GM12878 (cell line): Measurements from ENCODE around the gene RAD51B. TPM values are rescaled to one million over a fixed set of nuclear protein-coding genes. Genes with fewer than 3 reads are reported as not detected.

Experiments used
- ATAC-seq: fragments of 200-7000 bp; cut with Tn5 transposase; 3 replicates; pipeline ENCODE4 v1.9.1; 2020; ENCODE audit warnings: mild to moderate bottlenecking, moderate library complexity
- BruUV-seq: library from RNA; stranded (reverse); fragments of 400-500 nt; replicated peaks from 2 replicates; lab custom pipeline; 2021; lab: Mats Ljungman, UMichigan
- CTCF ChIA-PET: fragments of 300-600 bp; sonication (Branson Sonifier 250); formaldehyde crosslinking; extraction: SDS; loops from one replicate; lab custom pipeline; 2021; ENCODE audit warnings: inconsistent platforms; lab: Yijun Ruan, JAX
- POLR2A ChIA-PET: fragments of 350-600 bp; formaldehyde crosslinking; extraction: SDS; loops from one replicate; lab custom pipeline; 2021; ENCODE audit warnings: inconsistent platforms; lab: Charles Lee
- RAD21 ChIA-PET: fragments of 300-600 bp; sonication (Branson Sonifier 250); formaldehyde crosslinking; loops from one replicate; lab custom pipeline; 2023; ENCODE audit warnings: antibody characterized with exemption; ENCODE audit not compliant: unreplicated experiment; lab: Charles Lee
- SMC1A ChIA-PET: fragments of 300-600 bp; sonication (Branson Sonifier 250); formaldehyde crosslinking; loops from one replicate; lab custom pipeline; 2023; ENCODE audit not compliant: unreplicated experiment, uncharacterized antibody; lab: Charles Lee
- DNase-seq: peaks from one replicate; pipeline ENCODE4 v3.0.0-alpha.2; 2011; ENCODE audit warnings: low read depth, low spot score
- FAIRE-seq: peaks from 3 replicates; lab custom pipeline; 2011; peaks lifted over from hg19 to GRCh38; lab: Jason Lieb, UNC
- H2AFZ ChIP-seq: 2 replicates; pipeline ENCODE4 v1.6.0; 2011; ENCODE audit warnings: low read depth, low read length, control low read depth; ENCODE audit not compliant: control insufficient read depth
- H3K27ac ChIP-seq: 2 replicates; pipeline ENCODE4 v1.5.1; 2011; ENCODE audit warnings: control low read depth; ENCODE audit not compliant: control insufficient read depth, insufficient read depth
- H3K27me3 ChIP-seq, 2 experiments: replicated peaks in 1 of 2; 2 replicates each; pipeline versions ENCODE4 v1.6.0 to v1.6.1; 2011; ENCODE audit warnings: low read length in 1 of 2; ENCODE audit not compliant: control insufficient read depth in 2 of 2, insufficient read depth in 2 of 2
- H3K36me3 ChIP-seq, 2 experiments: 2 replicates each; pipeline ENCODE4 v1.5.1; 2011; ENCODE audit warnings: low read length in 1 of 2; ENCODE audit not compliant: control insufficient read depth in 2 of 2, insufficient read depth in 2 of 2
- H3K4me1 ChIP-seq: 2 replicates; pipeline ENCODE4 v1.6.1; 2011; ENCODE audit warnings: mild to moderate bottlenecking, low read length, moderate library complexity, mixed read lengths; ENCODE audit not compliant: control insufficient read depth, insufficient read depth
- H3K4me2 ChIP-seq: 2 replicates; pipeline ENCODE4 v1.6.0; 2011; ENCODE audit warnings: control low read depth; ENCODE audit not compliant: control insufficient read depth, insufficient read depth
- H3K4me3 ChIP-seq: fragments of 200-600 bp; sonication (generic); 2 replicates; pipeline ENCODE4 v1.5.1; 2016
- H3K79me2 ChIP-seq: 2 replicates; pipeline ENCODE4 v1.6.0; 2011; ENCODE audit warnings: low read length; ENCODE audit not compliant: control insufficient read depth, insufficient read depth
- H3K9ac ChIP-seq: 2 replicates; pipeline ENCODE4 v1.8.0; 2011; ENCODE audit warnings: low read length, control low read depth, mixed read lengths; ENCODE audit not compliant: control insufficient read depth, insufficient read depth
- H3K9me3 ChIP-seq: replicated peaks from 3 replicates; pipeline ENCODE4 v1.5.1; 2011; ENCODE audit warnings: mild to moderate bottlenecking, low read length; ENCODE audit not compliant: control insufficient read depth, insufficient read depth
- H4K20me1 ChIP-seq: 2 replicates; pipeline ENCODE4 v1.6.0; 2011; ENCODE audit not compliant: control insufficient read depth, insufficient read depth
- ASH2L ChIP-seq: fragments of 300-600, 200-600 bp; sonication (generic); IDR thresholded peaks from 2 replicates; pipeline ENCODE4 v1.6.1; 2017; ENCODE audit warnings: low read depth, mild to moderate bottlenecking, borderline replicate concordance
- CBX3 ChIP-seq: fragments of 200-600 bp; sonication (generic); IDR thresholded peaks from 2 replicates; pipeline ENCODE4 v1.6.1; 2016; ENCODE audit warnings: low read depth, borderline replicate concordance
- DPF2 ChIP-seq: fragments of 450-650 bp; IDR thresholded peaks from 2 replicates; pipeline ENCODE4 v1.6.1; 2017; ENCODE audit warnings: mild to moderate bottlenecking
- ETV6 ChIP-seq, 2 experiments: fragments of 450-650 bp in 1 of 2; IDR thresholded peaks in 1 of 2; conservative IDR thresholded peaks in 1 of 2; 2 replicates each; pipeline ENCODE4 v1.6.1; 2014; ENCODE audit warnings: antibody characterized with exemption in 1 of 2, borderline replicate concordance in 1 of 2, low read depth in 1 of 2, mild to moderate bottlenecking in 1 of 2, moderate library complexity in 1 of 2
- EZH2 ChIP-seq: IDR thresholded peaks from 2 replicates; pipeline ENCODE4 v1.6.1; 2012; ENCODE audit warnings: low read depth, mild to moderate bottlenecking, control low read depth, inconsistent platforms, low read length, borderline replicate concordance; ENCODE audit not compliant: control insufficient read depth
- NFIC ChIP-seq: IDR thresholded peaks from 2 replicates; pipeline ENCODE4 v1.6.1; 2012; ENCODE audit warnings: low read depth, mild to moderate bottlenecking, inconsistent platforms, low read length, moderate library complexity
- NFYA ChIP-seq: IDR thresholded peaks from 2 replicates; pipeline ENCODE4 v1.6.1; 2011; ENCODE audit warnings: low read depth, mild to moderate bottlenecking, low read length, improper control_type of control experiment, borderline replicate concordance
- RAD21 ChIP-seq: IDR thresholded peaks from 2 replicates; pipeline ENCODE4 v1.6.1; 2011; ENCODE audit warnings: mild to moderate bottlenecking, low read depth, low read length, moderate library complexity; ENCODE audit not compliant: insufficient read depth
- SUPT20H ChIP-seq: IDR thresholded peaks from 2 replicates; pipeline ENCODE4 v1.6.1; 2011; ENCODE audit warnings: low read depth, mild to moderate bottlenecking, low read length, moderate library complexity, borderline replicate concordance; ENCODE audit not compliant: control insufficient read depth
- SUZ12 ChIP-seq: fragments of 200-600 bp; sonication (generic); IDR thresholded peaks from one replicate; pipeline ENCODE4 v1.6.1; 2018; ENCODE audit warnings: antibody characterized with exemption, mild to moderate bottlenecking; ENCODE audit not compliant: unreplicated experiment
- TCF12 ChIP-seq: IDR thresholded peaks from 2 replicates; pipeline ENCODE4 v1.6.1; 2011; ENCODE audit warnings: low read depth, mild to moderate bottlenecking, low read length
- ZNF622 ChIP-seq: fragments of 450-650 bp; IDR thresholded peaks from 2 replicates; pipeline ENCODE4 v1.6.1; 2017; ENCODE audit warnings: mild to moderate bottlenecking, inconsistent platforms
- in situ Hi-C: fragments of 300-500 bp; cut with MboI; formaldehyde crosslinking; loops from 9 replicates; pipeline ENCODE4 v1.14.3; 2018; ENCODE audit warnings: mixed read lengths
- intact Hi-C: fragments of 100-400 bp; cut with micrococcal nuclease; formaldehyde crosslinking; loops from one replicate; pipeline ENCODE4 v1.14.2; 2022; ENCODE audit not compliant: unreplicated experiment
- polyA plus RNA-seq, 11 experiments: library from polyadenylated mRNA; depleted of rRNA in 4 of 11; unstranded in 6 of 11; stranded (reverse) in 5 of 11; fragments of >200 nt; fragmentation: Nextera tagmentation in 4 of 11; fragmentation: Illumina TruSeq in 1 of 11; extraction: Ambion mirVana in 4 of 11; extraction: Trizol in 1 of 11; gene quantifications; 1 replicate in 1 of 11; 2 replicates in 10 of 11; pipeline versions ENCODE4 v1.2.1 to v1.2.3, GENCODE V29; 2011 to 2016; ENCODE audit warnings: inconsistent platforms in 2 of 11, missing spikeins in 2 of 11, low read depth in 1 of 11
- total RNA-seq, 4 experiments: library from RNA; depleted of rRNA in 3 of 4; stranded (reverse); fragments of >200 nt in 3 of 4; fragmentation: Illumina TruSeq in 1 of 4; extraction: Trizol in 1 of 4; gene quantifications; 2 replicates each; pipeline versions ENCODE4 v1.2.1 to v1.2.3, GENCODE V29; 2013 to 2021
- TF ChIP-seq, protein P1 (sequence below): IDR thresholded peaks from 2 replicates; pipeline ENCODE4 v1.6.1; 2012; ENCODE audit warnings: low read depth, low read length, improper control_type of control experiment
- TF ChIP-seq, protein P2 (sequence below): IDR thresholded peaks from 2 replicates; pipeline ENCODE4 v1.6.1; 2012; ENCODE audit warnings: low read depth, low read length, improper control_type of control experiment
- TF ChIP-seq, protein P3 (sequence below): fragments of 450-650 bp; IDR thresholded peaks from 2 replicates; pipeline ENCODE4 v1.6.1; 2017; ENCODE audit warnings: mild to moderate bottlenecking, moderate library complexity

Gene RAD51B
- total and polyA plus RNA-seq, 10 of the 15 experiments (the other 5 are each of a cell fraction or from before 2014, with no cell fraction given): 9.8 to 26.8 (median 21.3) TPM

DNA sequence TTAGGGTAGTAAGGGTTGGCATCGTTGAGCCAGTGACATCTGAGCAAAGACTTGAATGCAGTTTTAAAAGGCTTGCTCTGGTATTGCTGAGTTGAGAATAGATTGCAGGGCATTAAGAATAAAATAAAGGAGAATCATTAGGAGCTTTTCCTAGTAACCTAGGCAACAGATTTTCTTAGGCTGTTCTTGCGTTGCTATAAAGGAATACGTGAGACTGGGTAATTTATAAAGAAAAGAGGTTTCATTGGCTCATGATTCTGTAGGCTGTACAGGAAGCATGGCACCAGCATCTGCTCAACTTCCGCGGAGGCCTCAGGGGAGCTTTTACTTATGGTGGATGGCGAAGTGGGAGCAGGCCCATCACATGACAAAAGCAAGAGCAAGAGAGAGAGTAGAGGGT, 97.4 kb downstream of the RAD51B start (continued):
- TF ChIP-seq, protein P1, sequence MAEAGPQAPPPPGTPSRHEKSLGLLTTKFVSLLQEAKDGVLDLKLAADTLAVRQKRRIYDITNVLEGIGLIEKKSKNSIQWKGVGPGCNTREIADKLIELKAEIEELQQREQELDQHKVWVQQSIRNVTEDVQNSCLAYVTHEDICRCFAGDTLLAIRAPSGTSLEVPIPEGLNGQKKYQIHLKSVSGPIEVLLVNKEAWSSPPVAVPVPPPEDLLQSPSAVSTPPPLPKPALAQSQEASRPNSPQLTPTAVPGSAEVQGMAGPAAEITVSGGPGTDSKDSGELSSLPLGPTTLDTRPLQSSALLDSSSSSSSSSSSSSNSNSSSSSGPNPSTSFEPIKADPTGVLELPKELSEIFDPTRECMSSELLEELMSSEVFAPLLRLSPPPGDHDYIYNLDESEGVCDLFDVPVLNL: no peak
- TF ChIP-seq, protein P2, sequence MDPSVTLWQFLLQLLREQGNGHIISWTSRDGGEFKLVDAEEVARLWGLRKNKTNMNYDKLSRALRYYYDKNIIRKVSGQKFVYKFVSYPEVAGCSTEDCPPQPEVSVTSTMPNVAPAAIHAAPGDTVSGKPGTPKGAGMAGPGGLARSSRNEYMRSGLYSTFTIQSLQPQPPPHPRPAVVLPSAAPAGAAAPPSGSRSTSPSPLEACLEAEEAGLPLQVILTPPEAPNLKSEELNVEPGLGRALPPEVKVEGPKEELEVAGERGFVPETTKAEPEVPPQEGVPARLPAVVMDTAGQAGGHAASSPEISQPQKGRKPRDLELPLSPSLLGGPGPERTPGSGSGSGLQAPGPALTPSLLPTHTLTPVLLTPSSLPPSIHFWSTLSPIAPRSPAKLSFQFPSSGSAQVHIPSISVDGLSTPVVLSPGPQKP: no peak
- TF ChIP-seq EZH2: no peak
- TF ChIP-seq ZNF622: no peak

DNA sequence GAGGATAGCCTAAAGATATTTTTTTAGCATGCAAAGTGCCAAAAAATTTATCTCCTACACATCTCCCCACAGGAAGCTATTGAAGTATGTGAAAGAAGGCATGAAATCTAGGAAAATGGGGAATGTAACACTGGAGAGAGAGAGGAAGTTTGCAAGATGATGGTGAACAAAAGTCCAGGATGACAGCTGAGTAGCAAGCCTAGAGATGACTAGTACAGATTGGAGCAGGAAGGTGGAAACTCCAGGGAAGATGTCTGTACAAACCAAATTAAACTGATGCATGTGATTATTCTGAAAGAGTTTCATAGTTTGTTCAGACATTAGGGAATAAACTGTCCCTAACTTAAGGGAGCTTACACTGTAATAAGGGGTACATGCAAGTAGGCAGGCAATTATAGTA, 99.3 kb downstream of the RAD51B start:
- DNase-seq (no peak), ATAC-seq (no peak), FAIRE-seq (no peak)
- Histone ChIP-seq H3K27ac (no peak overlapping the region), H3K9me3 (no peaks in the 10 kb centered on the region), H3K27me3 (no peaks in the 10 kb centered on the region), H3K4me1 (no peaks in the 10 kb centered on the region), H2AFZ (no peak overlapping the region), H3K4me2 (no peak overlapping the region), H3K36me3 (no peaks in the 10 kb centered on the region), H3K79me2 (no peaks in the 10 kb centered on the region), H4K20me1 (no peaks in the 10 kb centered on the region), H3K4me3 (no peak overlapping the region), H3K9ac (no peak overlapping the region)
- ChIA-PET SMC1A (interaction anchor here (0.6 kb wide), 1 partner anchor 1257 kb away, joined by 3 read pairs; no protein-coding TSS in a partner anchor), RAD21 (no interaction called here), POLR2A (interaction anchor here (0.6 kb wide), 1 partner anchor 872 kb away, joined by 9 read pairs; no protein-coding TSS in a partner anchor), CTCF (interaction anchor here (1.0 to 1.5 kb wide), 3 partner anchors 13 to 82 kb away, joined by 3 to 4 read pairs (median 4); no protein-coding TSS in a partner anchor)
- BruUV-seq: no TSS peak
- in situ Hi-C loops (no loop called here), intact Hi-C loops (no loop called here)
- TF ChIP-seq, protein P3, sequence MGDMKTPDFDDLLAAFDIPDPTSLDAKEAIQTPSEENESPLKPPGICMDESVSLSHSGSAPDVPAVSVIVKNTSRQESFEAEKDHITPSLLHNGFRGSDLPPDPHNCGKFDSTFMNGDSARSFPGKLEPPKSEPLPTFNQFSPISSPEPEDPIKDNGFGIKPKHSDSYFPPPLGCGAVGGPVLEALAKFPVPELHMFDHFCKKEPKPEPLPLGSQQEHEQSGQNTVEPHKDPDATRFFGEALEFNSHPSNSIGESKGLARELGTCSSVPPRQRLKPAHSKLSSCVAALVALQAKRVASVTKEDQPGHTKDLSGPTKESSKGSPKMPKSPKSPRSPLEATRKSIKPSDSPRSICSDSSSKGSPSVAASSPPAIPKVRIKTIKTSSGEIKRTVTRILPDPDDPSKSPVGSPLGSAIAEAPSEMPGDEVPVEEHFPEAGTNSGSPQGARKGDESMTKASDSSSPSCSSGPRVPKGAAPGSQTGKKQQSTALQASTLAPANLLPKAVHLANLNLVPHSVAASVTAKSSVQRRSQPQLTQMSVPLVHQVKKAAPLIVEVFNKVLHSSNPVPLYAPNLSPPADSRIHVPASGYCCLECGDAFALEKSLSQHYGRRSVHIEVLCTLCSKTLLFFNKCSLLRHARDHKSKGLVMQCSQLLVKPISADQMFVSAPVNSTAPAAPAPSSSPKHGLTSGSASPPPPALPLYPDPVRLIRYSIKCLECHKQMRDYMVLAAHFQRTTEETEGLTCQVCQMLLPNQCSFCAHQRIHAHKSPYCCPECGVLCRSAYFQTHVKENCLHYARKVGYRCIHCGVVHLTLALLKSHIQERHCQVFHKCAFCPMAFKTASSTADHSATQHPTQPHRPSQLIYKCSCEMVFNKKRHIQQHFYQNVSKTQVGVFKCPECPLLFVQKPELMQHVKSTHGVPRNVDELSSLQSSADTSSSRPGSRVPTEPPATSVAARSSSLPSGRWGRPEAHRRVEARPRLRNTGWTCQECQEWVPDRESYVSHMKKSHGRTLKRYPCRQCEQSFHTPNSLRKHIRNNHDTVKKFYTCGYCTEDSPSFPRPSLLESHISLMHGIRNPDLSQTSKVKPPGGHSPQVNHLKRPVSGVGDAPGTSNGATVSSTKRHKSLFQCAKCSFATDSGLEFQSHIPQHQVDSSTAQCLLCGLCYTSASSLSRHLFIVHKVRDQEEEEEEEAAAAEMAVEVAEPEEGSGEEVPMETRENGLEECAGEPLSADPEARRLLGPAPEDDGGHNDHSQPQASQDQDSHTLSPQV: no peak
- no peak for TF ChIP-seq ETV6 (conservative IDR thresholded peaks at IDR 0.05 in 1 of 2, IDR thresholded peaks at IDR 0.05 in 1 of 2; ENCODE audit: borderline replicate concordance in 1 of 2, low read depth in 1 of 2)
- no peak for TF ChIP-seq DPF2
- no peak for TF ChIP-seq NFIC
- TF ChIP-seq CBX3: no peak
- TF ChIP-seq SUZ12: no peak
- no peak for TF ChIP-seq RAD21
- TF ChIP-seq ASH2L: no peak
- no peak for TF ChIP-seq SUPT20H
- TF ChIP-seq NFYA: no peak
- no peak for TF ChIP-seq TCF12
